HFFc6 (cell line): ENCODE measurements around the gene PCP2. TPM values are rescaled to one million over a fixed set of nuclear protein-coding genes. Genes with fewer than 3 reads are reported as not detected.

Experiments
- DNase-seq: peaks from one replicate; pipeline ENCODE4 v3.0.0-alpha.2; 2018
- H3K27ac Mint-ChIP-seq: 2 replicates; pipeline ENCODE4 v1.8.0; 2020; ENCODE audit warnings: mild to moderate bottlenecking, mixed read lengths
- H3K27me3 Mint-ChIP-seq: 2 replicates; pipeline ENCODE4 v1.8.0; 2021; ENCODE audit warnings: mild to moderate bottlenecking, moderate library complexity, mixed read lengths; ENCODE audit not compliant: insufficient read depth
- H3K36me3 Mint-ChIP-seq: 2 replicates; pipeline ENCODE4 v1.8.0; 2021; ENCODE audit warnings: low read depth, mixed read lengths
- H3K4me1 Mint-ChIP-seq: 2 replicates; pipeline ENCODE4 v1.8.0; 2020; ENCODE audit warnings: low read depth, mixed read lengths
- H3K4me3 Mint-ChIP-seq: 2 replicates; pipeline ENCODE4 v1.8.0; 2020; ENCODE audit warnings: mild to moderate bottlenecking, moderate library complexity, mixed read lengths
- H3K9me3 Mint-ChIP-seq: 2 replicates; pipeline ENCODE4 v1.8.0; 2020; ENCODE audit warnings: mild to moderate bottlenecking, mixed read lengths
- CTCF ChIP-seq: fragments of 200-600 bp; sonication (generic); IDR thresholded peaks from 2 replicates; pipeline ENCODE4 v1.5.0; 2021; ENCODE audit warnings: antibody characterized with exemption, mild to moderate bottlenecking
- total RNA-seq, 6 experiments: library from RNA; stranded (reverse); fragmentation: NEBNext Ultra II Directional; extraction: Animal tissue kit (Norgen Biotek cat#: 25700); gene quantifications; 2 replicates in 1 of 6; 3 replicates in 5 of 6; pipeline ENCODE4 v1.2.3, GENCODE V29; 2021

The PCP2 gene
- total RNA-seq, 6 experiments from 2014 or later: not detected

- H3K27me3 Mint-ChIP-seq: peaks cover 14% of the 10 kb centered on the region
- H3K4me1 Mint-ChIP-seq: peaks cover 10% of the 10 kb centered on the region
- DNase-seq: no peak
- no peaks in the 10 kb centered on the region for H3K36me3 Mint-ChIP-seq
- no peak overlapping the region for H3K4me3 Mint-ChIP-seq
- TF ChIP-seq CTCF: no peak
- no peaks in the 10 kb centered on the region for H3K9me3 Mint-ChIP-seq
- H3K27ac Mint-ChIP-seq: no peak overlapping the region
Measured at GRCh38 chr19:7650148-7650547, 16.6 kb upstream of the PCP2 start.

- no peak for DNase-seq
Measured at GRCh38 chr19:7648265-7649014, 14.9 kb upstream of the PCP2 start.

GRCh38 chr19:7647156-7647555 is 13.6 kb upstream of the PCP2 start:
- peaks cover 3% of the 10 kb centered on the region for H3K4me1 Mint-ChIP-seq
- no peak overlapping the region for H3K27ac Mint-ChIP-seq
- H3K9me3 Mint-ChIP-seq: no peaks in the 10 kb centered on the region
- no peaks in the 10 kb centered on the region for H3K36me3 Mint-ChIP-seq
- no peak overlapping the region for H3K4me3 Mint-ChIP-seq
- no peak for DNase-seq
- no peak for TF ChIP-seq CTCF
- H3K27me3 Mint-ChIP-seq: peaks cover 10% of the 10 kb centered on the region

More at GRCh38 chr19:7648265-7649014, 14.9 kb upstream of the PCP2 start:
- H3K27ac Mint-ChIP-seq: no peak overlapping the region
- H3K4me1 Mint-ChIP-seq: peaks cover 10% of the 10 kb centered on the region
- no peak overlapping the region for H3K4me3 Mint-ChIP-seq
- no peaks in the 10 kb centered on the region for H3K9me3 Mint-ChIP-seq
- TF ChIP-seq CTCF: no peak
- H3K36me3 Mint-ChIP-seq: no peaks in the 10 kb centered on the region
- H3K27me3 Mint-ChIP-seq: peaks cover 13% of the 10 kb centered on the region

GRCh38 chr19:7646426-7646700 is 12.8 kb upstream of the PCP2 start:
- H3K4me1 Mint-ChIP-seq: no peaks in the 10 kb centered on the region
- H3K27ac Mint-ChIP-seq: no peak overlapping the region
- H3K36me3 Mint-ChIP-seq: no peaks in the 10 kb centered on the region
- no peak for TF ChIP-seq CTCF
- no peak overlapping the region for H3K4me3 Mint-ChIP-seq
- peaks cover 10% of the 10 kb centered on the region for H3K27me3 Mint-ChIP-seq
- DNase-seq: no peak
- no peaks in the 10 kb centered on the region for H3K9me3 Mint-ChIP-seq

- Mint-ChIP-seq H3K27ac (no peak overlapping the region), H3K4me1 (no peaks in the 10 kb centered on the region), H3K4me3 (no peak overlapping the region), H3K27me3 (peaks cover 10% of the 10 kb centered on the region), H3K9me3 (no peaks in the 10 kb centered on the region), H3K36me3 (no peaks in the 10 kb centered on the region)
- TF ChIP-seq CTCF: no peak
- DNase-seq: no peak
Measured at GRCh38 chr19:7645656-7646425, 12.3 kb upstream of the PCP2 start.
